Nephron progenitor cell (in vitro differentiated cells): ENCODE results near the gene TECTB.

Experiments
- DNase-seq: peaks from one replicate; pipeline ENCODE4 v3.0.0; 2021
- H3K27ac Mint-ChIP-seq: 2 replicates; pipeline ENCODE4 v1.8.0; 2021; ENCODE audit warnings: mild to moderate bottlenecking, moderate library complexity, mixed read lengths
- H3K27me3 Mint-ChIP-seq: 2 replicates; pipeline ENCODE4 v1.8.0; 2021; ENCODE audit warnings: mild to moderate bottlenecking, low read depth, mixed read lengths; ENCODE audit not compliant: poor library complexity
- H3K36me3 Mint-ChIP-seq: 2 replicates; pipeline ENCODE4 v1.8.0; 2021; ENCODE audit warnings: low read depth, mixed read lengths
- H3K4me1 Mint-ChIP-seq: 2 replicates; pipeline ENCODE4 v1.8.0; 2021; ENCODE audit warnings: mixed read lengths
- H3K4me3 Mint-ChIP-seq: 2 replicates; pipeline ENCODE4 v1.8.0; 2021; ENCODE audit warnings: mild to moderate bottlenecking, moderate library complexity, mixed read lengths
- H3K9me3 Mint-ChIP-seq: 2 replicates; pipeline ENCODE4 v1.8.0; 2021; ENCODE audit warnings: mild to moderate bottlenecking, moderate library complexity, mixed read lengths
- TF ChIP-seq, protein P1 (sequence below): fragments of 200-600 bp; sonication (generic); IDR thresholded peaks from 2 replicates; pipeline ENCODE4 v1.5.0; 2021; ENCODE audit warnings: antibody characterized with exemption

Gene TECTB

DNA sequence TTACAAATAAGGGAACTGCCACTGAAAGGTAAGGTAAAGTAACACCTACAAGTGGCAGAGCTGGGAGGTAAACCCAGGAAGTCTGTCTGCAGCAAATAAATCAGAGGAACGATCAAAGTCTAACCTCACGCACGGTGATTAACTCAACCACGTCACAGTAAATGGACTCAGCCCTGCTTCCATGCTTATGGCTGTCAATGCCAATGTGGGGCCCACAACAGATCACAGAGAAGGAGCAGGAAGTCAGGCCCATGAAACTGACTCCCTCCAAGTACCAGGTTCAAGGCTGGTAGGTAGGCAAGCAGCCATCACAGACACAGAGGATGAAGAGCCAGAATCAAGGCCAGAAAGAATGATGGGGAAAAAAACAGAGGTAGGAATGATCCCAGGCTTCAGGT is 52.7 kb downstream of the TECTB start:
- DNase-seq = no peak
- Mint-ChIP-seq H3K4me1 (peaks cover 19% of the 10 kb centered on the region), H3K9me3 (no peaks in the 10 kb centered on the region), H3K27ac (peak overlapping the region; percentile 53), H3K4me3 (no peak overlapping the region), H3K27me3 (peaks cover 30% of the 10 kb centered on the region), H3K36me3 (no peaks in the 10 kb centered on the region)
- TF ChIP-seq, protein P1, sequence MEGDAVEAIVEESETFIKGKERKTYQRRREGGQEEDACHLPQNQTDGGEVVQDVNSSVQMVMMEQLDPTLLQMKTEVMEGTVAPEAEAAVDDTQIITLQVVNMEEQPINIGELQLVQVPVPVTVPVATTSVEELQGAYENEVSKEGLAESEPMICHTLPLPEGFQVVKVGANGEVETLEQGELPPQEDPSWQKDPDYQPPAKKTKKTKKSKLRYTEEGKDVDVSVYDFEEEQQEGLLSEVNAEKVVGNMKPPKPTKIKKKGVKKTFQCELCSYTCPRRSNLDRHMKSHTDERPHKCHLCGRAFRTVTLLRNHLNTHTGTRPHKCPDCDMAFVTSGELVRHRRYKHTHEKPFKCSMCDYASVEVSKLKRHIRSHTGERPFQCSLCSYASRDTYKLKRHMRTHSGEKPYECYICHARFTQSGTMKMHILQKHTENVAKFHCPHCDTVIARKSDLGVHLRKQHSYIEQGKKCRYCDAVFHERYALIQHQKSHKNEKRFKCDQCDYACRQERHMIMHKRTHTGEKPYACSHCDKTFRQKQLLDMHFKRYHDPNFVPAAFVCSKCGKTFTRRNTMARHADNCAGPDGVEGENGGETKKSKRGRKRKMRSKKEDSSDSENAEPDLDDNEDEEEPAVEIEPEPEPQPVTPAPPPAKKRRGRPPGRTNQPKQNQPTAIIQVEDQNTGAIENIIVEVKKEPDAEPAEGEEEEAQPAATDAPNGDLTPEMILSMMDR = no peak

DNA sequence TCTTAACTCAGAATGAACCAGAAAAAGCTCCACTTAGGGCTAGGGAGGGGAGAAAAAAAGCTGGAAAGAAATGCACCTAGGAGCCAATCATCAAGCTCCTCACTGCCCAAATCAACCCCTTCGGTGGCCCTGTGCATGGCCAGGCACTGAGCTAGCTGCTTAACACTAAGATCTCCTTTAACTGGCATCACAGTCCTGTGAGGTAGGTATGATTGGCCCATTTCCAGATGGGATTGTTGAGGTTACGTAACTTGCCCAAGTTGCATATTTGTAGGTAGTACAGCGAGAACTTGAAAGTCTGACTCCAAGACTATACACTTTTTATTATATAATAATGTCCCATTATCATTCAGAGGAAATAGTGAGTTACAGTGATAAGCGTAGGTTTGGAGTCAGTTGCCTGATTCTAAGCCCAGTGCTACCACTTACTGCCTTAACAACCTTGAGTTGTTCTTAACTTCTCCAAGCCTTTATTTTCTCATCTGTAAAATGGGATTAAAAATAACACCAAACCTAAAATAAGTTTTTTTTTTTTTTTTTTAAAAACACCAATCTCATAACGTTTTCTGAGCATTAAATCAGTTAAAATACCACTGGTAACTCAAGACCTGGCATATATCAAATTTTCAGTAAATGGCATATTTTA is 53.5 kb downstream of the TECTB start:
- Mint-ChIP-seq H3K27me3 (peaks cover 27% of the 10 kb centered on the region), H3K4me3 (no peak overlapping the region), H3K36me3 (no peaks in the 10 kb centered on the region)

DNA sequence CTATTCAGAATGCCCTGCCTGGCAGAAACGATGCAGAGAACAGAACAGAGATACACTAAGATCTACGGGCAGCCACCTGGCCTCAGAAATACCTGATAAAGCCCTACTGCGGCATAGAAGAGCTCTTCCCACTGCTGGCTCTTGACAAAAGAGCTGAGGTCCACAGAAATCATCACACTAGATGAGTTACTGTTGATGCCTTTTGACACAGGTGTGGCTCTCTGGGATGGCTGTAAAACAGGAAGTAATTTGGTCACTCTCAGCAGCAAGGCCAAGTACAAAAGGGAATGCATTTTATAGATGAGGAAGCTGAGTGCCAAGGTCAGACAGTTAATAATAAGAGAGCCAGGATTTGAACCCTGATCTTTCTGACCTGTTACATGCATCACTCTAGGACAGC is 55.8 kb downstream of the TECTB start:
- no peak overlapping the region for H3K27ac Mint-ChIP-seq
- H3K27me3 Mint-ChIP-seq = peaks cover 33% of the 10 kb centered on the region
- H3K36me3 Mint-ChIP-seq = no peaks in the 10 kb centered on the region
- TF ChIP-seq, protein P1 = no peak
- H3K4me1 Mint-ChIP-seq = peaks cover 9% of the 10 kb centered on the region
- no peak for DNase-seq
- H3K4me3 Mint-ChIP-seq = no peak overlapping the region
- no peaks in the 10 kb centered on the region for H3K9me3 Mint-ChIP-seq

More for the DNA sequence above, 53.5 kb downstream of the TECTB start:
- no peak for DNase-seq
- peaks cover 14% of the 10 kb centered on the region for H3K4me1 Mint-ChIP-seq
- no peaks in the 10 kb centered on the region for H3K9me3 Mint-ChIP-seq
- TF ChIP-seq, protein P1 = no peak
- H3K27ac Mint-ChIP-seq = no peak overlapping the region

DNA sequence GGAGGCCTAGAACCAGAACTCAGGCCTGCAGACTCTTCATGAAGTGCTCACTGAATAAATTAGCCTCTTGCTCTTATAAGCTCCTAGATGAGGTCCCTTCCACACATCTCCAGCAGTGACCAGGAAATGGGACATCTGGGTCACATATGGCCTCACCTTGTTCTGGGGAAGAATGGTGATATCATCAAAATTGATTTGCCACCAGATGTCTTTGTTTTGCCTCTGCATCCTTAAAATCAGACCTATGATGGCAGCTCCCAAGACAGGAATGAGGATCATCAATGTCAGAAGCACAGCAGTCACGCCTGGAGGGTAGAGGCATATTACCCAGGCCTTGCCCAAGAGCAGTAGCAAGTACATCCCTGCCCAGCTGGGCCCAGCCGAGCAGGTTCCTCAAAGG is 57.4 kb downstream of the TECTB start:
- Mint-ChIP-seq H3K27ac (no peak overlapping the region), H3K9me3 (no peaks in the 10 kb centered on the region), H3K4me3 (no peak overlapping the region), H3K4me1 (peaks cover 7% of the 10 kb centered on the region), H3K27me3 (peaks cover 26% of the 10 kb centered on the region), H3K36me3 (no peaks in the 10 kb centered on the region)
- TF ChIP-seq, protein P1 = no peak
- no peak for DNase-seq

DNA sequence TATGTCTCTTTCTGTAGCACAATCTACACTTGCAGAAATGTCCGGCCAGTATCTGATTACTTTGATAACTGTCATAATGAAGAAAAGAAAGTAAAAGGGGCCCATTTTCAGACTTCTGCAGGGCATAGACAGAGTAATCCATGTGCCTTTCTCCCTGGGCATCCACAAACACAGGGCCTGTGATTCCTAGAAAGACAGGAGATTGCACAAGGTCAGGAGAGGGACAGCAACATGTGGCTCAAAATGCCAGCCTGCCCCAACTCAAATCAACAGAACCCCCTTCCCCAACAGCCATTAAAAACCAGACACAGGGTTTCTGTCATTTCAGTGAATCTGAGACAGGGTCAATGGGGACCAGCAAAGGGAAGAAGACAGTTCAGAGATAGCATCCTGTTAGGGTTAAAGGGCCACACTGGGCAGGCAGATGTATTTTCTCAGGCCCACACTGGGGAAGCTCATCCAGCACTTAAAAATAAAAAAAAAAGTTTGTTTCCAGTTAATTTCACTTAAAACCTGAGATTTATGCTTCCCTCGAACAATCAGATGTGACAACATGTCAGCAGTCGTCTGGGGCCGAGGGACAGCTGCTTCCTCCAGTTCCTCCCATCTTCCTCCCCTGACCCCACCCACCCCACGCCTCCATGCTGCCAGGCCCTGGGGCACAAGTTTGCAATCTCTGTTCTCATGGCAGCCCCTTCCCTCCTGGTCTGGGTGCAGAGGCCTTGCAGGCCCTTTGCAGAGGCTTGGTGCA is 60.0 kb downstream of the TECTB start:
- no peak overlapping the region for H3K27ac Mint-ChIP-seq
- TF ChIP-seq, protein P1 = no peak
- no peak overlapping the region for H3K4me3 Mint-ChIP-seq
- H3K36me3 Mint-ChIP-seq = no peaks in the 10 kb centered on the region
- DNase-seq = no peak
- H3K9me3 Mint-ChIP-seq = no peaks in the 10 kb centered on the region
- peaks cover 26% of the 10 kb centered on the region for H3K27me3 Mint-ChIP-seq
- no peaks in the 10 kb centered on the region for H3K4me1 Mint-ChIP-seq
